ENCODE measurements around the gene GABARAP. TPM values are rescaled to one million over a fixed set of nuclear protein-coding genes. Genes with fewer than 3 reads are reported as not detected.

Gene GABARAP
- total RNA-seq, 1 experiment from 2014 or later = 228 TPM

DNA sequence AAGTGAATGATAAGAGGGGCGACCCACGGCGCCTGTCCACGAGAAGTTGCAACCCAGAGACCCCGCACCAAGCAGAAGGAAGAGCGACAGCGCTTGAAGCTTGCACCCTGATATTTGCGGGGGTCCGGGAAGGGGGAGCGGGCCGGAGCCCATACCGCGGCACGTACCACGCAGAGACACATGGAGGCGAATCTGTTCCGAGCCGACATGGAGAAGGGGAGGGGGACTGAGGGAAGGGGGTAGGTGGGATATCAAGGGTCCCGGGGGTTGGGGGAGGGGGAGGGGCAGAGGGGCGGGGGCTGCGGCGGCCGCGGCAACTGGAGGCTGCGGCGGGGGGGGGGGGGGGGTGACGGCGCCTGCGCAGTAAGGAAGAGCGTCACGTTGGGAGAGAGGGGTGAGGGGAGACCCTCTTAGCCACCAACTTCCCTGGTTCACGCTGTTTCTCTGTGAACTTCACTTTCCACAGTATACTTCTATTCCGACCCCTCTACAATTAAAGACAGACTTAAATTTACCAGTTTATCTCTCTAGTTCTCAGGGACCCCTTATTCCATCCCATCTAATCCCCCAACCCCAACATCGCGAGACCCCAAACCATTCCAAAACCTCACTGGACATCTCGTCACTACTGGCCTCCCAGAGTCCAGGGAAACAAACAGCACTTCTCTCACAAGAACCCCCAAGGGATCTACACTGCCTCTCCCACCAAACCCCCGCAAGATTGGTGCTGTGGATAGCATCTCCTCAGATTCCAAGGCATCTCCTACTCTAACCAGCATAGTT, 30.6 kb downstream of the GABARAP start:
- ChIA-PET CTCF (no interaction called here), POLR2A (no interaction called here)
- H3K36me3 Mint-ChIP-seq = no peaks in the 10 kb centered on the region
- H3K27ac Mint-ChIP-seq = peak overlapping the region; percentile 7; the same call in 1 of the 2 replicates
- H3K27me3 Mint-ChIP-seq (ENCODE audit: low read depth) = no peaks in the 10 kb centered on the region
- H3K4me3 Mint-ChIP-seq = peak overlapping the region; percentile 74
- DNase-seq (ENCODE audit: low spot score) (no peak), ATAC-seq (no peak)
- TF ChIP-seq NFE2L1 (CRISPR knock-in tag; IDR thresholded peaks at IDR 0.05) (no peak), MYBL2 (CRISPR knock-in tag; IDR thresholded peaks at IDR 0.05) (no peak), NFYB (CRISPR knock-in tag; conservative IDR thresholded peaks at IDR 0.05; ENCODE audit: low read depth) (no peak), SMAD3 (CRISPR knock-in tag; IDR thresholded peaks at IDR 0.05; ENCODE audit: borderline replicate concordance) (no peak), EMX1 (CRISPR knock-in tag; IDR thresholded peaks at IDR 0.05) (no peak), TEAD4 (CRISPR knock-in tag; IDR thresholded peaks at IDR 0.05) (no peak), CBFB (CRISPR knock-in tag; IDR thresholded peaks at IDR 0.05; ENCODE audit: low read depth) (no peak), ZBTB21 (CRISPR knock-in tag; IDR thresholded peaks at IDR 0.05; ENCODE audit: borderline replicate concordance) (no peak), HMGA2 (CRISPR knock-in tag; IDR thresholded peaks at IDR 0.05) (no peak), NR3C1 (CRISPR knock-in tag; conservative IDR thresholded peaks at IDR 0.05; ENCODE audit: low read depth) (no peak), ZNF671 (CRISPR knock-in tag; IDR thresholded peaks at IDR 0.05) (no peak)
- TF ChIP-seq, protein P1, sequence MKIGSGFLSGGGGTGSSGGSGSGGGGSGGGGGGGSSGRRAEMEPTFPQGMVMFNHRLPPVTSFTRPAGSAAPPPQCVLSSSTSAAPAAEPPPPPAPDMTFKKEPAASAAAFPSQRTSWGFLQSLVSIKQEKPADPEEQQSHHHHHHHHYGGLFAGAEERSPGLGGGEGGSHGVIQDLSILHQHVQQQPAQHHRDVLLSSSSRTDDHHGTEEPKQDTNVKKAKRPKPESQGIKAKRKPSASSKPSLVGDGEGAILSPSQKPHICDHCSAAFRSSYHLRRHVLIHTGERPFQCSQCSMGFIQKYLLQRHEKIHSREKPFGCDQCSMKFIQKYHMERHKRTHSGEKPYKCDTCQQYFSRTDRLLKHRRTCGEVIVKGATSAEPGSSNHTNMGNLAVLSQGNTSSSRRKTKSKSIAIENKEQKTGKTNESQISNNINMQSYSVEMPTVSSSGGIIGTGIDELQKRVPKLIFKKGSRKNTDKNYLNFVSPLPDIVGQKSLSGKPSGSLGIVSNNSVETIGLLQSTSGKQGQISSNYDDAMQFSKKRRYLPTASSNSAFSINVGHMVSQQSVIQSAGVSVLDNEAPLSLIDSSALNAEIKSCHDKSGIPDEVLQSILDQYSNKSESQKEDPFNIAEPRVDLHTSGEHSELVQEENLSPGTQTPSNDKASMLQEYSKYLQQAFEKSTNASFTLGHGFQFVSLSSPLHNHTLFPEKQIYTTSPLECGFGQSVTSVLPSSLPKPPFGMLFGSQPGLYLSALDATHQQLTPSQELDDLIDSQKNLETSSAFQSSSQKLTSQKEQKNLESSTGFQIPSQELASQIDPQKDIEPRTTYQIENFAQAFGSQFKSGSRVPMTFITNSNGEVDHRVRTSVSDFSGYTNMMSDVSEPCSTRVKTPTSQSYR (CRISPR knock-in tag; IDR thresholded peaks at IDR 0.05) = no peak
- TF ChIP-seq, protein P2, sequence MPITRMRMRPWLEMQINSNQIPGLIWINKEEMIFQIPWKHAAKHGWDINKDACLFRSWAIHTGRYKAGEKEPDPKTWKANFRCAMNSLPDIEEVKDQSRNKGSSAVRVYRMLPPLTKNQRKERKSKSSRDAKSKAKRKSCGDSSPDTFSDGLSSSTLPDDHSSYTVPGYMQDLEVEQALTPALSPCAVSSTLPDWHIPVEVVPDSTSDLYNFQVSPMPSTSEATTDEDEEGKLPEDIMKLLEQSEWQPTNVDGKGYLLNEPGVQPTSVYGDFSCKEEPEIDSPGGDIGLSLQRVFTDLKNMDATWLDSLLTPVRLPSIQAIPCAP (CRISPR knock-in tag; IDR thresholded peaks at IDR 0.05) = no peak
- TF ChIP-seq, protein P3, sequence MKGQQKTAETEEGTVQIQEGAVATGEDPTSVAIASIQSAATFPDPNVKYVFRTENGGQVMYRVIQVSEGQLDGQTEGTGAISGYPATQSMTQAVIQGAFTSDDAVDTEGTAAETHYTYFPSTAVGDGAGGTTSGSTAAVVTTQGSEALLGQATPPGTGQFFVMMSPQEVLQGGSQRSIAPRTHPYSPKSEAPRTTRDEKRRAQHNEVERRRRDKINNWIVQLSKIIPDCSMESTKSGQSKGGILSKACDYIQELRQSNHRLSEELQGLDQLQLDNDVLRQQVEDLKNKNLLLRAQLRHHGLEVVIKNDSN (CRISPR knock-in tag; IDR thresholded peaks at IDR 0.05) = no peak
- TF ChIP-seq, protein P4, sequence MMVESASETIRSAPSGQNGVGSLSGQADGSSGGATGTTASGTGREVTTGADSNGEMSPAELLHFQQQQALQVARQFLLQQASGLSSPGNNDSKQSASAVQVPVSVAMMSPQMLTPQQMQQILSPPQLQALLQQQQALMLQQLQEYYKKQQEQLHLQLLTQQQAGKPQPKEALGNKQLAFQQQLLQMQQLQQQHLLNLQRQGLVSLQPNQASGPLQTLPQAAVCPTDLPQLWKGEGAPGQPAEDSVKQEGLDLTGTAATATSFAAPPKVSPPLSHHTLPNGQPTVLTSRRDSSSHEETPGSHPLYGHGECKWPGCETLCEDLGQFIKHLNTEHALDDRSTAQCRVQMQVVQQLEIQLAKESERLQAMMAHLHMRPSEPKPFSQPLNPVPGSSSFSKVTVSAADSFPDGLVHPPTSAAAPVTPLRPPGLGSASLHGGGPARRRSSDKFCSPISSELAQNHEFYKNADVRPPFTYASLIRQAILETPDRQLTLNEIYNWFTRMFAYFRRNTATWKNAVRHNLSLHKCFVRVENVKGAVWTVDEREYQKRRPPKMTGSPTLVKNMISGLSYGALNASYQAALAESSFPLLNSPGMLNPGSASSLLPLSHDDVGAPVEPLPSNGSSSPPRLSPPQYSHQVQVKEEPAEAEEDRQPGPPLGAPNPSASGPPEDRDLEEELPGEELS (CRISPR knock-in tag; IDR thresholded peaks at IDR 0.05) = no peak
- TF ChIP-seq, protein P5, sequence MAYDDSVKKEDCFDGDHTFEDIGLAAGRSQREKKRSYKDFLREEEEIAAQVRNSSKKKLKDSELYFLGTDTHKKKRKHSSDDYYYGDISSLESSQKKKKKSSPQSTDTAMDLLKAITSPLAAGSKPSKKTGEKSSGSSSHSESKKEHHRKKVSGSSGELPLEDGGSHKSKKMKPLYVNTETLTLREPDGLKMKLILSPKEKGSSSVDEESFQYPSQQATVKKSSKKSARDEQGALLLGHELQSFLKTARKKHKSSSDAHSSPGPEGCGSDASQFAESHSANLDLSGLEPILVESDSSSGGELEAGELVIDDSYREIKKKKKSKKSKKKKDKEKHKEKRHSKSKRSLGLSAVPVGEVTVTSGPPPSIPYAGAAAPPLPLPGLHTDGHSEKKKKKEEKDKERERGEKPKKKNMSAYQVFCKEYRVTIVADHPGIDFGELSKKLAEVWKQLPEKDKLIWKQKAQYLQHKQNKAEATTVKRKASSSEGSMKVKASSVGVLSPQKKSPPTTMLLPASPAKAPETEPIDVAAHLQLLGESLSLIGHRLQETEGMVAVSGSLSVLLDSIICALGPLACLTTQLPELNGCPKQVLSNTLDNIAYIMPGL (CRISPR knock-in tag; IDR thresholded peaks at IDR 0.05) = no peak
- H3K4me1 Mint-ChIP-seq = peaks cover 61% of the 10 kb centered on the region
- H3K9me3 Mint-ChIP-seq = no peaks in the 10 kb centered on the region

All from WTC11 (cell line).